ENCODE measurements around the gene CSAD. TPM values are rescaled to one million over a fixed set of nuclear protein-coding genes. Genes with fewer than 3 reads are reported as not detected.

Gene CSAD
- total and polyA plus RNA-seq, 2 donors = 7.6 to 61.7 TPM

DNA sequence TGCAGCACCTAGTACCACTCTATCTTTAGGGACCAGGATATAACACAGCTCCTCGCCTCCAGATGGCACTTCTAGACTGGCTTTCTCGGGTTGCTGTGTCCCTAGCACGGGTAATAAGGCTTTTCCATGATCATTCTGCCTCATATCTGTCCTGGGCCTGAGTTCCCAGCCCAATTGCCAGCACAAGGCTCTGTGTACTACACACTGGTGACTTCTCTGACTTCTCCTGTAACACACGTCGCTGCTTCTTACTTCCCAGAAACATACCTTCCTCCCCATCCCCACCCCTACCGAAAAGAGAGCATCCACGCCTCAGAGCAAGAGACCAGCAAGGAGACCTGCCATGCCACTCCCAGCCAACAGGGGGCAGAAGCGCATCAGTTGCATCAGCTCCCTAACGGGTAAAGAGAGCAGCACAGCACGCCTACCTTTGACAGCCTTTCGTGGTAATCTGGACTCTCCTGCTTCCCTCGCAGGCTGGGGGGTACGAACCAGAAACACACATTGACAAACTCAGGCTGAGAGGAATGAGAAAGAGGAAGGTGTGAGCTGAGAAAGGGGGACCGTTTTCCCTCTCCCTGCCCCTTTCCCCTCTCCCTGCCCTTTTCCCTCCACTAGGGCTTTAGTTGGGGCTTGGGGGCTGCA, 21.4 kb downstream of the CSAD start:
- Histone ChIP-seq H3K27ac (ENCODE audit: low read depth in 1 of 2, low read length in 1 of 2) (no peak overlapping the region), H3K9me3 (ENCODE audit: control insufficient read depth in 2 of 2, insufficient read depth in 1 of 2, low read length in 1 of 2) (no peaks in the 10 kb centered on the region), H3K36me3 (ENCODE audit: control insufficient read depth in 2 of 2, insufficient read depth in 2 of 2, low read length in 1 of 2) (peaks cover 0 to 6% of the 10 kb centered on the region in 2 donors), H3K4me1 (ENCODE audit: control insufficient read depth in 2 of 2, insufficient read depth in 2 of 2, low read length in 2 of 2) (peaks cover 0 to 7% of the 10 kb centered on the region in 2 donors), H3K27me3 (ENCODE audit: control insufficient read depth in 2 of 2, insufficient read depth in 1 of 2, low read length in 1 of 2) (no peaks in the 10 kb centered on the region), H3K4me3 (ENCODE audit: low read length in 2 of 2) (no peak overlapping the region)
- peak; percentile 43 to 91 (median 78) for DNase-seq (ENCODE audit: low read depth in 6 of 9, low spot score in 9 of 9)
- WGBS = 23% methylated on average over 14 of the region's 14 CpGs

DNA sequence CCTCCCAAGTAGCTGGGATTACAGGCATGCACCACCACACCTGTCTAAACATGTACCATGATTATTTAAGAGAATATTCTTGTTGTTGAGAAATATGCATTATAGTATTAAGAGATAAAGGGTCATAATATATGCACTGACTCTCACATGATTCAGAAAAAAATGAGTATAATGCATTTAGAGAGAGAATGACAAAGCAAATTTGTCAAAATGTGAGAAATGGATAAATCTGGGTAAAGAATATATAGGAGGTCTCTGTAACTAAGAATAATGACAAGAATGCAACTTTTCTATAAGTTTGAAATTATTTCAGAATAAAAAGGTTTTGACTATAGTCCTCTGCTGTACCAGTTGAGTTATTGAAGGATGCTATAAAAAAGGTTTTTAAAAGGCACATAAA, 28.3 kb downstream of the CSAD start:
- Histone ChIP-seq H3K4me3 (ENCODE audit: low read length in 2 of 2) (no peak overlapping the region), H3K27me3 (ENCODE audit: control insufficient read depth in 2 of 2, insufficient read depth in 1 of 2, low read length in 1 of 2) (no peaks in the 10 kb centered on the region), H3K36me3 (ENCODE audit: control insufficient read depth in 2 of 2, insufficient read depth in 2 of 2, low read length in 1 of 2) (no peaks in the 10 kb centered on the region), H3K4me1 (ENCODE audit: control insufficient read depth in 2 of 2, insufficient read depth in 2 of 2, low read length in 2 of 2) (no peaks in the 10 kb centered on the region), H3K27ac (ENCODE audit: low read depth in 1 of 2, low read length in 1 of 2) (no peak overlapping the region), H3K9me3 (ENCODE audit: control insufficient read depth in 2 of 2, insufficient read depth in 1 of 2, low read length in 1 of 2) (no peaks in the 10 kb centered on the region)
- no peak for DNase-seq (ENCODE audit: low read depth in 6 of 9, low spot score in 9 of 9)

DNA sequence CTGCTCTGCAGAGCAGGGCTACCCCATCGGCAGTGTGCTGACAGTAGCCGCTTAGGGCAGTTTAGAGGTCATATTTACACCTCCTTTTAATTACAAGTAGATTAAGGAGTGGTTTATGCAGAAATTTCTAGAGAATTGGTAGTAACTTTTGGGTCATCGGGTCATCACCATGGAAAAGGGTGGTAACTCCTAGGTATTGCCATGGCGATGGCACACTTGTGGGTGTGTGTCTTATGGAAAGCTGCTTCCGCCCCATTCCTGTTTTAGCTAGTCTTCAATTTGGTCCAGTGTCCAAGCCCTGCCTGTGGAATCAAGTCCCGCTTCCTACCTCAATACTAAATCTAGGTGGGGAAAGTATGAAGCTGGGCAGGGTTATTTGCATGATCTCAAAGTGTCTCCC, 29.7 kb downstream of the CSAD start:
- no peak for DNase-seq (ENCODE audit: low read depth in 6 of 9, low spot score in 9 of 9)
- Histone ChIP-seq H3K36me3 (ENCODE audit: control insufficient read depth in 2 of 2, insufficient read depth in 2 of 2, low read length in 1 of 2) (no peaks in the 10 kb centered on the region), H3K9me3 (ENCODE audit: control insufficient read depth in 2 of 2, insufficient read depth in 1 of 2, low read length in 1 of 2) (no peaks in the 10 kb centered on the region), H3K4me3 (ENCODE audit: low read length in 2 of 2) (no peak overlapping the region), H3K27ac (ENCODE audit: low read depth in 1 of 2, low read length in 1 of 2) (no peak overlapping the region), H3K27me3 (ENCODE audit: control insufficient read depth in 2 of 2, insufficient read depth in 1 of 2, low read length in 1 of 2) (no peaks in the 10 kb centered on the region), H3K4me1 (ENCODE audit: control insufficient read depth in 2 of 2, insufficient read depth in 2 of 2, low read length in 2 of 2) (no peaks in the 10 kb centered on the region)
- WGBS = 96% methylated on average over 6 of the region's 6 CpGs

DNA sequence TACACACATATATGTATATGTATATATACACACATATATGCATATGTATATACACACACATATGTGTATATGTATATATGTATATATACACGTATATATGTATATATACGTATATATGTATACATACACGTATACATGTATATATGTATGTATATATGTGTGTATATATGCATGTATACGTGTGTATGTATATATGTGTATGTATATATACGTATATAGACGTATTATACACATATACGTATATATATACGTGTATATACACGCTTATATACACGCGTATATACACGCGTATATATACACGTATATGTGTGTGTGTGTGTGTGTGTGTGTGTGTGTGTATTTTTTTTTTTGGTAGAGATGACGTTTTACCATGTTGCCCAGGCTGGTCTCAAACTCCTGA, 33.1 kb downstream of the CSAD start:
- Histone ChIP-seq H3K36me3 (ENCODE audit: control insufficient read depth in 2 of 2, insufficient read depth in 2 of 2, low read length in 1 of 2) (no peaks in the 10 kb centered on the region), H3K27ac (ENCODE audit: low read depth in 1 of 2, low read length in 1 of 2) (no peak overlapping the region), H3K4me3 (ENCODE audit: low read length in 2 of 2) (no peak overlapping the region), H3K9me3 (ENCODE audit: control insufficient read depth in 2 of 2, insufficient read depth in 1 of 2, low read length in 1 of 2) (no peaks in the 10 kb centered on the region), H3K27me3 (ENCODE audit: control insufficient read depth in 2 of 2, insufficient read depth in 1 of 2, low read length in 1 of 2) (no peaks in the 10 kb centered on the region), H3K4me1 (ENCODE audit: control insufficient read depth in 2 of 2, insufficient read depth in 2 of 2, low read length in 2 of 2) (no peaks in the 10 kb centered on the region)
- DNase-seq (ENCODE audit: low read depth in 6 of 9, low spot score in 9 of 9) = no peak
- WGBS = 94% methylated on average over 15 of the region's 15 CpGs

DNA sequence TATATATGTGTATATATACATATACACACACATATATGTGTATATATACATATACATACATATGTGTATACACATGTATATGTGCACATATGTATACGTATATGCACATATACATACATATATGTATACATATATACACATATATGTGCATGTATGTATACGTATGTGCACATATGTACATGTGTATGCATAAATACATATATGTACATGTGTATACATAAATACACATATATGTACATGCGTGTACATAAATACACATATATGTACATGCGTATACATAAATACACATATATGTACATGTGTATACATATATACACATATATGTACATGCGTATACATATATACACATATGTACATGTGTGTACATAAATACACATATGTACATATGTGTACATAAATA, 33.5 kb downstream of the CSAD start:
- WGBS = 96% methylated on average over 5 of the region's 5 CpGs
- H3K4me1 ChIP-seq (ENCODE audit: control insufficient read depth in 2 of 2, insufficient read depth in 2 of 2, low read length in 2 of 2) = no peaks in the 10 kb centered on the region
- no peak overlapping the region for H3K27ac ChIP-seq (ENCODE audit: low read depth in 1 of 2, low read length in 1 of 2)
- no peaks in the 10 kb centered on the region for H3K9me3 ChIP-seq (ENCODE audit: control insufficient read depth in 2 of 2, insufficient read depth in 1 of 2, low read length in 1 of 2)
- H3K27me3 ChIP-seq (ENCODE audit: control insufficient read depth in 2 of 2, insufficient read depth in 1 of 2, low read length in 1 of 2) = no peaks in the 10 kb centered on the region
- no peak for DNase-seq (ENCODE audit: low read depth in 6 of 9, low spot score in 9 of 9)
- no peak overlapping the region for H3K4me3 ChIP-seq (ENCODE audit: low read length in 2 of 2)
- no peaks in the 10 kb centered on the region for H3K36me3 ChIP-seq (ENCODE audit: control insufficient read depth in 2 of 2, insufficient read depth in 2 of 2, low read length in 1 of 2)

DNA sequence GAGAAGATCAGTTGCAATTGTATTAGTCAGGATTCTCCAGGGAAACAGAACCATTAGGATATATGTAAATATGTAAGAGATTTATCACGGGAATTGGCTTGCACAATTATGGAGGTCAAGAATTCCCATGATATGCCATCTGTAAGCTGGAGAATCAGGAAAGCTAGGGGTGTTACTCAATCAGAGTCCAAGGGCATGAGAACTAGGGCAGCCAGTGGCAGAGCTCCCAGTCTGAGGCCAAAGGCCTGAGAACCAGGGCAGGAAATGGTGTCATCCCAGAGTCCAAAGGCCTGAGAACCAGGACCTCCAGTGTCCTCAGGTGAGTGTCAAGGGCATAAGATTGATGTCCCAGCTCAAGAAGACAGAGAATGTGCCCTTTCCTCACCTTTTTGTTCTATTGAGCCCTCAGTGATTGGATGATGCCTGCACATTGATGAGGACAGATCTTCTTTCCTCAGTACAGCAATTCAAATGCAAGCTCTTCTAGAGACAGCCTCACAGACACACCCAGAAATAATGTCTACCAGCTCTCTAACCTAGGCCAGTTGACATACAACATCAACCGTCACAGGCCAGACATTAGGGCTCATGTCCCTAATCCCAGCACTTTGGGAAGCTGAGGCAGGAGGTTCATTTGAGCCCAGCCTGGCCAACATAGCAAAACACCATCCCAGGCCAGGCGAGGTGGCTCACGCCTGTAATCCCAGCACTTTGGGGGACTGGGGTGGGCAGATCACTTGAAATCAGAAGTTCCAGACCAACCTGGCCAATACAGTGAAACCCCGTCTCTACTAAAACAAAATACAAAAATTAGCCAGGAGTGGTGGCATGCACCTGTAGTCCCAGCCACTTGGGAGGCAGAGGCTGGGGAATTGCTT, 35.1 kb downstream of the CSAD start:
- no peak overlapping the region for H3K27ac ChIP-seq (ENCODE audit: low read depth in 1 of 2, low read length in 1 of 2)
- no peaks in the 10 kb centered on the region for H3K27me3 ChIP-seq (ENCODE audit: control insufficient read depth in 2 of 2, insufficient read depth in 1 of 2, low read length in 1 of 2)
- 96% methylated on average over 5 of the region's 5 CpGs for WGBS
- no peak overlapping the region for H3K4me3 ChIP-seq (ENCODE audit: low read length in 2 of 2)
- DNase-seq (ENCODE audit: low read depth in 6 of 9, low spot score in 9 of 9) = no peak
- no peaks in the 10 kb centered on the region for H3K36me3 ChIP-seq (ENCODE audit: control insufficient read depth in 2 of 2, insufficient read depth in 2 of 2, low read length in 1 of 2)
- no peaks in the 10 kb centered on the region for H3K4me1 ChIP-seq (ENCODE audit: control insufficient read depth in 2 of 2, insufficient read depth in 2 of 2, low read length in 2 of 2)
- H3K9me3 ChIP-seq (ENCODE audit: control insufficient read depth in 2 of 2, insufficient read depth in 1 of 2, low read length in 1 of 2) = no peaks in the 10 kb centered on the region

DNA sequence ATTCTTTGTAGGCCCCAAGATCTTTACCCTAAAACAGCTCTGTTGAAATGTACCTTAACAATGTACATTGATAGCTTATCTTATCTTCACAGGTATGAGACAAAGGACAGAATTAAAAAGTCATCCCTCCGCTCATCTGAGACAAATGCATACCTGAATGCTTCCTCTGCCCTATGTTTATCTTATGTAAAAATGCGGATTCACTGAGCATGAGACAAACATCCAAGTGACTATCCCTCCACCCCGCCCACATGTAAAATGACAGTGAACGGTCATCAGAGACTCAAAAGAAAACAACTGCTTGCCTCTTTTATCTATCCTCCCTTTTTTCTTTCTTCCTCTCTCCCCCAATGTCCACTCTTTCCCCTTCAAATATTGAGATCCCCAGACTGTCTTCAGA, 37.4 kb downstream of the CSAD start:
- no peak for DNase-seq (ENCODE audit: low read depth in 6 of 9, low spot score in 9 of 9)
- 96% methylated on average over 4 of the region's 4 CpGs for WGBS
- no peak overlapping the region for H3K27ac ChIP-seq (ENCODE audit: low read depth in 1 of 2, low read length in 1 of 2)

DNA sequence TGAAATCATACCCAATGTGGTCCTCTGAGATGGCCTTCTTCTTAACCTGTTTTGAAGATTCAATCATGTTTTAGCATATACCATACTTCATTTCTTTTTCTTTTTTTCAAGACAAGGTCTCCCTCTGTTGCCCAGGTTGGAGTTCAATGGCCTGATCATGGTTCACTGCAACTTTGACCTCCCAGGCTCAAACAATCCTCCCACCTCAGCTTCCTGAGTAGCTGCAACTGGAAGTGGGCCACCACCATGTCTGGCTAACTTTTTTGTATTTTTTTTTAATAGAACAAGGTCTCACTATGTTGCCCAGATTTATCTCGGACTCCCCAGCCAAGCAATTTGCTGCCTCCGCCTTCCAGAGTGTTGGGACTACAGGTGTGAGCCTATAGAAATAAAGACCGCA, 47.0 kb downstream of the CSAD start:
- 95% methylated on average over 3 of the region's 3 CpGs for whole genome bisulfite sequencing
- no peak for DNase-seq (ENCODE audit: low read depth in 6 of 9, low spot score in 9 of 9)

More for the DNA sequence above, 37.4 kb downstream of the CSAD start:
- Histone ChIP-seq H3K36me3 (ENCODE audit: control insufficient read depth in 2 of 2, insufficient read depth in 2 of 2, low read length in 1 of 2) (no peaks in the 10 kb centered on the region), H3K4me1 (ENCODE audit: control insufficient read depth in 2 of 2, insufficient read depth in 2 of 2, low read length in 2 of 2) (no peaks in the 10 kb centered on the region), H3K27me3 (ENCODE audit: control insufficient read depth in 2 of 2, insufficient read depth in 1 of 2, low read length in 1 of 2) (no peaks in the 10 kb centered on the region), H3K9me3 (ENCODE audit: control insufficient read depth in 2 of 2, insufficient read depth in 1 of 2, low read length in 1 of 2) (peaks cover 0 to 14% of the 10 kb centered on the region in 2 donors), H3K4me3 (ENCODE audit: low read length in 2 of 2) (no peak overlapping the region)

DNA sequence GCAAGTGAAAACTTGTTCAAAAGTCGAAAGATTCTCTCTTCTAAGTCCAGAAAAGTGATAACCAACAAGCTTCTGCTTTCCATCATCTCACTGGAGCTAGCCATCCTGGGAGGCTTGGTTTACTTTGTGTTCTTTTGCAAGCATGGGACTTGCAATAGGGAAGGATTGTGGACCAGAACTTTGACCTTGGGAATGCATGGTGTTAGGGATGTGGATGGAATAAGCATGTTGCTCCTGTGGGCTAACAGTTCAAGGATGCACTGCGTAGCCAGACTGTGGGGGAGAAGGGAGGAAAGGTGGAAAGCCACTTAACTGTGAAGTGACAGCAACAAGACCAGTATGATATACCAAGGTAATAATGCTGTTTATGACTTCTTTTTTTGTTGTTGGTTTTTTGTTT, 48.9 kb downstream of the CSAD start:
- H3K4me1 ChIP-seq (ENCODE audit: control insufficient read depth in 2 of 2, insufficient read depth in 2 of 2, low read length in 2 of 2) = no peaks in the 10 kb centered on the region
- no peaks in the 10 kb centered on the region for H3K36me3 ChIP-seq (ENCODE audit: control insufficient read depth in 2 of 2, insufficient read depth in 2 of 2, low read length in 1 of 2)
- H3K4me3 ChIP-seq (ENCODE audit: low read length in 2 of 2) = no peak overlapping the region
- no peaks in the 10 kb centered on the region for H3K27me3 ChIP-seq (ENCODE audit: control insufficient read depth in 2 of 2, insufficient read depth in 1 of 2, low read length in 1 of 2)
- H3K9me3 ChIP-seq (ENCODE audit: control insufficient read depth in 2 of 2, insufficient read depth in 1 of 2, low read length in 1 of 2) = peaks cover 0 to 6% of the 10 kb centered on the region in 2 donors
- DNase-seq (ENCODE audit: low read depth in 6 of 9, low spot score in 9 of 9) = no peak
- 97% methylated on average over 2 of the region's 2 CpGs for WGBS
- H3K27ac ChIP-seq (ENCODE audit: low read depth in 1 of 2, low read length in 1 of 2) = no peak overlapping the region

More for the DNA sequence above, 47.0 kb downstream of the CSAD start:
- H3K9me3 ChIP-seq (ENCODE audit: control insufficient read depth in 2 of 2, insufficient read depth in 1 of 2, low read length in 1 of 2) = peaks cover 0 to 8% of the 10 kb centered on the region in 2 donors
- H3K27ac ChIP-seq (ENCODE audit: low read depth in 1 of 2, low read length in 1 of 2) = no peak overlapping the region
- H3K36me3 ChIP-seq (ENCODE audit: control insufficient read depth in 2 of 2, insufficient read depth in 2 of 2, low read length in 1 of 2) = no peaks in the 10 kb centered on the region
- no peak overlapping the region for H3K4me3 ChIP-seq (ENCODE audit: low read length in 2 of 2)
- H3K4me1 ChIP-seq (ENCODE audit: control insufficient read depth in 2 of 2, insufficient read depth in 2 of 2, low read length in 2 of 2) = no peaks in the 10 kb centered on the region
- no peaks in the 10 kb centered on the region for H3K27me3 ChIP-seq (ENCODE audit: control insufficient read depth in 2 of 2, insufficient read depth in 1 of 2, low read length in 1 of 2)
